HCT116 (cell line): ENCODE measurements around the gene ADGRB3. TPM values are rescaled to one million over a fixed set of nuclear protein-coding genes. Genes with fewer than 3 reads are reported as not detected.

Experiments
- ATAC-seq: fragments of 200-7000 bp; cut with Tn5 transposase; 2 replicates; pipeline ENCODE4 v1.9.1; 2020; ENCODE audit warnings: mild to moderate bottlenecking, moderate library complexity
- BruUV-seq: library from RNA; stranded (reverse); fragments of 400-500 nt; replicated peaks from 2 replicates; lab custom pipeline; 2021; lab: Mats Ljungman, UMichigan
- CTCF ChIA-PET: fragments of 300-600 bp; sonication (Branson Sonifier 250); formaldehyde crosslinking; loops from one replicate; lab custom pipeline; 2021; ENCODE audit warnings: antibody characterized with exemption; lab: Charles Lee
- POLR2A ChIA-PET: fragments of 300-600, 350-600 bp; sonication (Branson Sonifier 250); formaldehyde crosslinking; loops from one replicate; lab custom pipeline; 2021; ENCODE audit warnings: antibody characterized with exemption; lab: Charles Lee
- RAD21 ChIA-PET, 2 experiments: fragments of 300-600 bp; sonication (Branson Sonifier 250); formaldehyde crosslinking; loops; one replicate each; lab custom pipeline; 2023; ENCODE audit warnings: low total read pairs in 2 of 2; ENCODE audit not compliant: uncharacterized antibody in 2 of 2, unreplicated experiment in 2 of 2, low non-redundant PET in 1 of 2; lab: Charles Lee
- DNase-seq: peaks from one replicate; pipeline ENCODE4 v3.0.0-alpha.2; 2010; ENCODE audit warnings: low read depth, low spot score
- H2AFZ ChIP-seq: fragments of 200-600 bp; shearing (Covaris generic), sonication (generic); 2 replicates; pipeline ENCODE4 v1.6.1; 2017; ENCODE audit warnings: low read depth, mixed run types, mixed read lengths, antibody characterized with exemption, low read length; ENCODE audit not compliant: poor library complexity, severe bottlenecking
- H3K27ac ChIP-seq: 2 replicates; pipeline ENCODE4 v1.5.1; 2012; ENCODE audit warnings: low read depth, low read length
- H3K27me3 ChIP-seq: fragments of 200-600 bp; sonication (generic); 2 replicates; pipeline ENCODE4 v1.6.1; 2016; ENCODE audit warnings: mixed run types, low read length, mixed read lengths; ENCODE audit not compliant: insufficient read depth
- H3K36me3 ChIP-seq, 2 experiments: fragments of 200-500 bp in 1 of 2; fragments of 200-600 bp in 1 of 2; sonication (Bioruptor generic) in 1 of 2; sonication (generic) in 1 of 2; 2 replicates each; pipeline versions ENCODE4 v1.5.1 to v1.6.1; 2014 to 2016; ENCODE audit warnings: low read length in 2 of 2, inconsistent platforms in 1 of 2, mixed read lengths in 1 of 2, mixed run types in 1 of 2; ENCODE audit not compliant: insufficient read depth in 2 of 2, control insufficient read depth in 1 of 2
- H3K4me1 ChIP-seq, 2 experiments: fragments of 200-600 bp in 1 of 2; sonication (generic) in 1 of 2; 2 replicates each; pipeline versions ENCODE4 v1.5.1 to v1.6.1; 2012 to 2017; ENCODE audit warnings: low read length in 2 of 2, inconsistent platforms in 1 of 2, mild to moderate bottlenecking in 1 of 2, mixed read lengths in 1 of 2, mixed run types in 1 of 2, moderate library complexity in 1 of 2; ENCODE audit not compliant: insufficient read depth in 2 of 2, control insufficient read depth in 1 of 2
- H3K4me2 ChIP-seq: fragments of 200-600 bp; sonication (generic); 2 replicates; pipeline ENCODE4 v1.6.1; 2017; ENCODE audit warnings: mixed run types, low read length, mixed read lengths
- H3K4me3 ChIP-seq, 2 experiments: fragments of 200-600 bp in 1 of 2; sonication (generic) in 1 of 2; replicated peaks in 1 of 2; 2 replicates each; pipeline ENCODE4 v1.5.1; 2011 to 2016; ENCODE audit warnings: low read length in 2 of 2, control low read depth in 1 of 2, low read depth in 1 of 2, mild to moderate bottlenecking in 1 of 2, mixed read lengths in 1 of 2, mixed run types in 1 of 2
- H3K79me2 ChIP-seq: fragments of 200-600 bp; sonication (generic); 2 replicates; pipeline ENCODE4 v1.6.1; 2017; ENCODE audit warnings: mild to moderate bottlenecking, mixed run types, low read length, moderate library complexity, mixed read lengths; ENCODE audit not compliant: insufficient read depth
- H3K9ac ChIP-seq: fragments of 200-600 bp; sonication (generic); 2 replicates; pipeline ENCODE4 v1.6.1; 2016; ENCODE audit warnings: low read length, mixed read lengths
- H3K9me2 ChIP-seq: fragments of 200-600 bp; sonication (generic), shearing (Covaris generic); 2 replicates; pipeline ENCODE4 v1.6.1; 2017; ENCODE audit warnings: mixed run types, mild to moderate bottlenecking, moderate library complexity; ENCODE audit not compliant: insufficient read depth
- H3K9me3 ChIP-seq, 2 experiments: fragments of 200-500 bp in 1 of 2; fragments of 200-600 bp in 1 of 2; sonication (Bioruptor generic) in 1 of 2; sonication (generic) in 1 of 2; 2 replicates each; pipeline ENCODE4 v1.6.1; 2014 to 2017; ENCODE audit warnings: low read length in 2 of 2, mixed read lengths in 2 of 2, inconsistent platforms in 1 of 2, low read depth in 1 of 2, mild to moderate bottlenecking in 1 of 2, mixed run types in 1 of 2, moderate library complexity in 1 of 2; ENCODE audit not compliant: control insufficient read depth in 1 of 2, insufficient read depth in 1 of 2
- H4K20me1 ChIP-seq: fragments of 200-600 bp; sonication (generic), shearing (Covaris generic); 2 replicates; pipeline ENCODE4 v1.6.1; 2017; ENCODE audit warnings: mixed run types, mild to moderate bottlenecking, moderate library complexity; ENCODE audit not compliant: insufficient read depth
- CBX3 ChIP-seq: IDR thresholded peaks from 2 replicates; pipeline ENCODE4 v1.6.1; 2012; ENCODE audit warnings: low read depth
- POLR2A ChIP-seq: IDR thresholded peaks from 2 replicates; pipeline ENCODE4 v1.7.0; 2011; ENCODE audit warnings: borderline replicate concordance; ENCODE audit not compliant: insufficient read depth, insufficient read length; ENCODE audit errors: extremely low read depth
- YY1 ChIP-seq: IDR thresholded peaks from 2 replicates; pipeline ENCODE4 v1.6.1; 2011; ENCODE audit warnings: low read length, low read depth, moderate library complexity, mild to moderate bottlenecking; ENCODE audit not compliant: insufficient replicate concordance; ENCODE audit errors: extremely low read depth
- ZBTB33 ChIP-seq: IDR thresholded peaks from 2 replicates; pipeline ENCODE4 v1.6.1; 2011; ENCODE audit warnings: mild to moderate bottlenecking, low read length, moderate library complexity; ENCODE audit not compliant: insufficient replicate concordance; ENCODE audit errors: extremely low read depth
- ZFX ChIP-seq: fragments of 450-650 bp; IDR thresholded peaks from 2 replicates; pipeline ENCODE4 v1.6.1; 2017
- ZNF274 ChIP-seq: fragments of 200-500 bp; sonication (Bioruptor generic); IDR thresholded peaks from 2 replicates; pipeline ENCODE4 v1.6.1; 2014; ENCODE audit warnings: mild to moderate bottlenecking, low read depth, low read length, inconsistent platforms
- intact Hi-C: fragments of 100-400 bp; cut with micrococcal nuclease; formaldehyde crosslinking; loops from 2 replicates; pipeline ENCODE4 v1.10.0; 2022
- total RNA-seq: library from RNA; stranded (reverse); gene quantifications from one replicate; pipeline ENCODE4 v1.2.1, GENCODE V29; 2021; ENCODE audit not compliant: unreplicated experiment

The ADGRB3 gene
- total RNA-seq, 1 experiment from 2014 or later: not detected

- no peaks in the 10 kb centered on the region for H4K20me1 ChIP-seq
- H3K79me2 ChIP-seq: no peaks in the 10 kb centered on the region
- no peak overlapping the region for H2AFZ ChIP-seq
- no peak overlapping the region for H3K27ac ChIP-seq
- DNase-seq (no peak), ATAC-seq (no peak)
- peaks cover under 1 to 12% of the 10 kb centered on the region in 2 experiments; a peak in 2 of 4 replicates for H3K9me3 ChIP-seq
- RAD21 ChIA-PET: no interaction called here
- TF ChIP-seq POLR2A: no peak
- TF ChIP-seq YY1: no peak
- TF ChIP-seq CBX3: no peak
- no peak for TF ChIP-seq ZNF274
- TF ChIP-seq ZBTB33: no peak
- no peak for TF ChIP-seq ZFX
- no peaks in the 10 kb centered on the region for H3K36me3 ChIP-seq
- CTCF ChIA-PET: no interaction called here
- BruUV-seq: no TSS peak
- no peak overlapping the region for H3K4me3 ChIP-seq
- H3K27me3 ChIP-seq: no peaks in the 10 kb centered on the region
- no peaks in the 10 kb centered on the region for H3K4me1 ChIP-seq
- H3K9me2 ChIP-seq: no peaks in the 10 kb centered on the region
- no peak overlapping the region for H3K9ac ChIP-seq
- intact Hi-C loops: no loop called here
- H3K4me2 ChIP-seq: no peak overlapping the region
- POLR2A ChIA-PET: no interaction called here
Observed at GRCh38 chr6:68728159-68728979, 93.3 kb downstream of the ADGRB3 start.
